Coronary artery (tissue), 2 donors: ENCODE measurements around the gene CD22.

Source experiments
- DNase-seq: peaks from one replicate; pipeline ENCODE4 v3.0.0-alpha.2; 2017; ENCODE audit warnings: low spot score
- H3K27ac ChIP-seq, 2 donors: fragments of 200-600 bp; sonication (generic); one replicate each; pipeline ENCODE4 v1.5.1; 2016 to 2019
- H3K4me3 ChIP-seq: fragments of 200-600 bp; sonication (generic); 2 replicates; pipeline ENCODE4 v1.5.1; 2016; ENCODE audit warnings: mild to moderate bottlenecking, moderate library complexity
- TF ChIP-seq, protein P1 (sequence below): fragments of 200-600 bp; sonication (generic); IDR thresholded peaks from one replicate; pipeline ENCODE4 v1.5.1; 2019; ENCODE audit warnings: antibody characterized with exemption

The CD22 gene

DNA sequence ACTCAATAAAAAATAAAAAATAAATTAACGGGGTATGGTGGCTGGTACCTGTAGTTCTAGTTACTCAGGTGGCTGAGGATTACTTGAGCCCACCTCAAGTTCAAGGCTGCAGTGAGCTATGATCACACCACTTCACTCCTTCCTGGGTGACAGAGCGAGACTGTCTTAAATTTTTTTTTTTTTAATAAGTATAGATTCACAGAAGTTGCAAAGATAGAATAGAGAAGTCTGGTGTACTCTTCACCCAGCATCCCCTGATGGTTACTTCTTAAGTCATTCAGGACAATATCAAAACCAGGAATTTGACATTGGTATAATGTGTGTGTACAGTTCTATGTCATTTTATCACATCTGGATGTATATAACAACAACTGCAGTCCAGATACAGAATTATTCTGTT is 7.7 kb upstream of the CD22 start:
- no peak for DNase-seq
- Histone ChIP-seq H3K27ac (no peak overlapping the region), H3K4me3 (no peak overlapping the region)
- TF ChIP-seq, protein P1, sequence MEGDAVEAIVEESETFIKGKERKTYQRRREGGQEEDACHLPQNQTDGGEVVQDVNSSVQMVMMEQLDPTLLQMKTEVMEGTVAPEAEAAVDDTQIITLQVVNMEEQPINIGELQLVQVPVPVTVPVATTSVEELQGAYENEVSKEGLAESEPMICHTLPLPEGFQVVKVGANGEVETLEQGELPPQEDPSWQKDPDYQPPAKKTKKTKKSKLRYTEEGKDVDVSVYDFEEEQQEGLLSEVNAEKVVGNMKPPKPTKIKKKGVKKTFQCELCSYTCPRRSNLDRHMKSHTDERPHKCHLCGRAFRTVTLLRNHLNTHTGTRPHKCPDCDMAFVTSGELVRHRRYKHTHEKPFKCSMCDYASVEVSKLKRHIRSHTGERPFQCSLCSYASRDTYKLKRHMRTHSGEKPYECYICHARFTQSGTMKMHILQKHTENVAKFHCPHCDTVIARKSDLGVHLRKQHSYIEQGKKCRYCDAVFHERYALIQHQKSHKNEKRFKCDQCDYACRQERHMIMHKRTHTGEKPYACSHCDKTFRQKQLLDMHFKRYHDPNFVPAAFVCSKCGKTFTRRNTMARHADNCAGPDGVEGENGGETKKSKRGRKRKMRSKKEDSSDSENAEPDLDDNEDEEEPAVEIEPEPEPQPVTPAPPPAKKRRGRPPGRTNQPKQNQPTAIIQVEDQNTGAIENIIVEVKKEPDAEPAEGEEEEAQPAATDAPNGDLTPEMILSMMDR = no peak

GRCh38 chr19:35322014-35322413 is 7.0 kb upstream of the CD22 start:
- TF ChIP-seq, protein P1 = no peak
- no peak for DNase-seq
- no peak overlapping the region for H3K27ac ChIP-seq
- H3K4me3 ChIP-seq = no peak overlapping the region

DNA sequence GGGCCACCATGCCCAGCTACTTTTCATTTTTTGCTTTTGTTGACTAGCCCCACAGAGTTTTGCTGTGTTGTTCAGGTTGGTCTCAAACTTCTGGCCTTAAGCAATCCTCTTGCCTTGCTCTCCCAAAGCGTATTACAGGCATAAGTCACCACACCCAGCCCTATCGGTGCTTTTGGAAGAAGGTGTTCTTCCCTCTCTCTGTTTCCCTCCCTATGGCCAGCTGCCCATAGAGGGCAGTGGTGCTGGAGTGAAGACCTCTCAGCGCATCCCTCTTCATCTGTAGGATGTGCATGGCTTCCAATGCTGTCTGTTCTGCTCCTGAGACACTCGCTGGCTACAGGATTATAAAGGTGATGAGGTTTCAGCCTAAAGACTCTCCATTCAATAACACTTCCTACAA is 1.3 kb upstream of the CD22 start:
- no peak overlapping the region for H3K4me3 ChIP-seq
- H3K27ac ChIP-seq = no peak overlapping the region
- DNase-seq = no peak
- TF ChIP-seq, protein P1 = no peak

DNA sequence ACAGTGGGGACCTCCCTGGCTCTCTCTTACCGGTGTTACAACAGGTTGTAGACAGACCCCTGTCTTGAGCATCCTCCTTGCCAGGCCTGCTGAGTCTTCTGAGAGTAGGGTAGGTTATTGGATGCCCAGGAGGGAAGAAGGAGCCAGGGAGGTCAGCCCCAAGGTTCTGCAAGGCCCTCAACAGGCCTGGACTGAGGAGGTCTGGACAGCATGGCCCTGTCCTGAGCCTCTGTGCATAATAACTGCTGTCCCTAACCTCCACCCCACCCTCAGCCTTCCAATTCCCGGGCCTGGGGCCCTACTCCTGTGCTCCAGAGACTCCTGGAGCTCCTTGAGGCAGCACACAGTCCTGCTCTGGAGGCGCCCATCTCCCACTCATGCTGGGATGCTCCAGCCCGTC is 336 bp downstream of the CD22 start:
- Histone ChIP-seq H3K4me3 (no peak overlapping the region), H3K27ac (no peak overlapping the region)
- TF ChIP-seq, protein P1 = no peak
- DNase-seq = no peak

DNA sequence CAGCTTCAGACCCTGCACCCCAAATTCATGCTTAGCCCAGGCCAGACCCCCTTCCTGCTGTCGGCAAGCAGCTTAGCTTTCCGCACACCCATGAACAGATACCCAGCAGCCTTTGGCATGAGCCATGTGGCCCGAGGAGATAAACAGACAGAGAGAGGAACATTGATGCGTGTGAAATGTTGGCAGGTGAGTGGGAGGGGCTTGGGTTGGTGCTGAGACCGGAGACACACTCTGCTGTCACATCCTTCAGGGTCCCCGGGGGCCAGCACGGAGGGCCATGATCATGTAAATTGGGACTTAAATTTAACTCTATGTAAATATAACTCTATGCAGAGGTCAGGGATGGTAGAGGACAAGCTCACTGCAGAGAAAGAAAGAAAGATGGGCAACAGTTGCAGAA is 1.5 kb downstream of the CD22 start:
- Histone ChIP-seq H3K4me3 (no peak overlapping the region), H3K27ac (no peak overlapping the region)
- TF ChIP-seq, protein P1 = no peak
- DNase-seq = no peak

DNA sequence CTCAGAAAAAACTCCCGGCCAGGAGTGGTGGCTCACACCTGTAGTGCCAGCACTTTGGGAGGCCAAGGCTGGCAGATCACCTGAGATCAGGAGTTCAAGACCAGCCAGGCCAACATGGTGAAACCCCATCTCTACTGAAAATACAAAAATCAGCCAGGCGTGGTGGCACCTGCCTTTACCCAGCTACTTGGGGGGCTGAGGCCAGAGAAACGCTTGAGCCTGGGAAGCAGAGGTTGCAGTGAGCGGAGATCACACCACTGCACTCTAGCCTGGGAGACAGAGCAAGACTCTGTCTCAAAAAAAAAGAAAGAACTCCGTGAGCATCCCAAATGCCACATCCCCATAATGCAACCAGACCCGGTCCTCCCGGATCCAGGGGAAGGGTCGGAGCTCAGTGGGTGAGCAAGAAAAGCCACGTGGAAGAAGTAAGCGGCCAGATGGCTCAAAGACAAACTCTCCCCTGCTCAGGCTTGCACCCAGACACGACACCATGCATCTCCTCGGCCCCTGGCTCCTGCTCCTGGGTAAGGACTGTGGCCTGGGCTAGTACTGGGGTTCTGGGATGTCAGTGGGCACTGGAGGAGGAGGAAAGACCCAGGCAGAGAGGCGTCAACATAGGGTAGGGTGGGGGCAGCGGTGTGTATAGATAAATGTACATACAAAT is 2.7 kb downstream of the CD22 start:
- TF ChIP-seq, protein P1 = no peak
- no peak for DNase-seq
- H3K4me3 ChIP-seq = no peak overlapping the region
- H3K27ac ChIP-seq = no peak overlapping the region

- no peak overlapping the region for H3K27ac ChIP-seq
- H3K4me3 ChIP-seq = no peak overlapping the region
- TF ChIP-seq, protein P1 = no peak
- DNase-seq = no peak
Observed at GRCh38 chr19:35332817-35333216, 3.8 kb downstream of the CD22 start.
